HEK293T (cell line): ENCODE measurements around the gene ANAPC1.
"Not testable (repeated sequence)": the region's sequence is repeated elsewhere in the genome, so short reads cannot be mapped to it uniquely, and the experiment has no call there.

ENCODE experiments used
- BHLHE40 ChIP-seq: fragments of 450-650 bp; IDR thresholded peaks from 2 replicates; pipeline ENCODE4 v1.6.1; 2016; ENCODE audit warnings: mild to moderate bottlenecking, moderate library complexity, borderline replicate concordance
- CTBP1 ChIP-seq: fragments of 450-650 bp; IDR thresholded peaks from 2 replicates; pipeline ENCODE4 v1.6.1; 2016; ENCODE audit warnings: borderline replicate concordance
- ELF4 ChIP-seq: fragments of 450-650 bp; IDR thresholded peaks from 2 replicates; pipeline ENCODE4 v1.6.1; 2017; ENCODE audit warnings: antibody characterized with exemption
- FOXA1 ChIP-seq: fragments of 450-650 bp; IDR thresholded peaks from 2 replicates; pipeline ENCODE4 v1.6.1; 2016; ENCODE audit warnings: mild to moderate bottlenecking
- FOXM1 ChIP-seq: fragments of 450-650 bp; IDR thresholded peaks from 2 replicates; pipeline ENCODE4 v1.6.1; 2017; ENCODE audit warnings: mild to moderate bottlenecking, borderline replicate concordance
- HDGF ChIP-seq: fragments of 450-650 bp; IDR thresholded peaks from 2 replicates; pipeline ENCODE4 v1.6.1; 2017; ENCODE audit warnings: antibody characterized with exemption, borderline replicate concordance
- SP1 ChIP-seq: fragments of 450-650 bp; IDR thresholded peaks from 2 replicates; pipeline ENCODE4 v1.6.1; 2017
- SUZ12 ChIP-seq: fragments of 450-650 bp; IDR thresholded peaks from 2 replicates; pipeline ENCODE4 v1.6.1; 2016; ENCODE audit warnings: mild to moderate bottlenecking
- TARDBP ChIP-seq: fragments of 450-650 bp; IDR thresholded peaks from 2 replicates; pipeline ENCODE4 v1.6.1; 2016

GRCh38 chr2:111872806-111873205 is 11.2 kb downstream of the ANAPC1 start:
- not testable (repeated sequence) for TF ChIP-seq FOXA1, TARDBP, SUZ12, BHLHE40, FOXM1, ELF4, HDGF, CTBP1, SP1
